Keratinocyte (primary cell): ENCODE results near the gene SYNE4. TPM values are rescaled to one million over a fixed set of nuclear protein-coding genes. Genes with fewer than 3 reads are reported as not detected.

Experiments used
- DNase-seq: peaks from one replicate; pipeline ENCODE4 v3.0.0-alpha.2; 2011; ENCODE audit warnings: low read depth, missing footprints, low spot score
- FAIRE-seq: peaks from 2 replicates; lab custom pipeline; 2011; peaks lifted over from hg19 to GRCh38; lab: Jason Lieb, UNC
- H2AFZ ChIP-seq: 2 replicates; pipeline ENCODE4 v1.6.0; 2012; ENCODE audit warnings: low read length, control low read depth, inconsistent platforms; ENCODE audit not compliant: control insufficient read depth
- H3K27ac ChIP-seq: 2 replicates; pipeline ENCODE4 v1.5.1; 2011; ENCODE audit warnings: low read length; ENCODE audit not compliant: control insufficient read depth, insufficient read depth
- H3K27me3 ChIP-seq: 3 replicates; pipeline ENCODE4 v1.6.0; 2011; ENCODE audit warnings: low read length; ENCODE audit not compliant: control insufficient read depth, insufficient read depth; ENCODE audit errors: extremely low read depth
- H3K36me3 ChIP-seq, 2 experiments: 2 replicates in 1 of 2; 3 replicates in 1 of 2; pipeline ENCODE4 v1.5.1; 2011; ENCODE audit warnings: low read length in 2 of 2, mild to moderate bottlenecking in 1 of 2; ENCODE audit not compliant: control insufficient read depth in 2 of 2, insufficient read depth in 2 of 2; ENCODE audit errors: extremely low read depth in 1 of 2
- H3K4me1 ChIP-seq: 3 replicates; pipeline ENCODE4 v1.5.1; 2011; ENCODE audit warnings: low read length; ENCODE audit not compliant: control insufficient read depth, insufficient read depth; ENCODE audit errors: extremely low read depth
- H3K4me2 ChIP-seq: 3 replicates; pipeline ENCODE4 v1.6.0; 2011; ENCODE audit warnings: low read depth, low read length; ENCODE audit not compliant: control insufficient read depth, insufficient read depth; ENCODE audit errors: extremely low read depth
- H3K4me3 ChIP-seq, 3 experiments: fragments of 200-600 bp in 1 of 3; sonication (generic) in 1 of 3; 2 replicates in 2 of 3; 3 replicates in 1 of 3; pipeline ENCODE4 v1.5.1; 2011 to 2016; ENCODE audit warnings: low read length in 3 of 3, mild to moderate bottlenecking in 3 of 3, control low read depth in 2 of 3, inconsistent platforms in 1 of 3, low read depth in 1 of 3, mixed read lengths in 1 of 3, mixed run types in 1 of 3, moderate library complexity in 1 of 3; ENCODE audit not compliant: control insufficient read depth in 2 of 3, insufficient read depth in 2 of 3; ENCODE audit errors: extremely low read depth in 1 of 3
- H3K79me2 ChIP-seq: 2 replicates; pipeline ENCODE4 v1.6.0; 2012; ENCODE audit warnings: low read length; ENCODE audit not compliant: control insufficient read depth, insufficient read depth
- H3K9ac ChIP-seq: 3 replicates; pipeline ENCODE4 v1.6.0; 2011; ENCODE audit warnings: low read length; ENCODE audit not compliant: control insufficient read depth, insufficient read depth; ENCODE audit errors: extremely low read depth
- H3K9me1 ChIP-seq: 3 replicates; pipeline ENCODE4 v1.6.0; 2011; ENCODE audit warnings: low read length; ENCODE audit not compliant: control insufficient read depth, insufficient read depth; ENCODE audit errors: extremely low read depth
- H3K9me3 ChIP-seq: 2 replicates; pipeline ENCODE4 v1.5.1; 2012; ENCODE audit warnings: low read depth, low read length; ENCODE audit not compliant: control insufficient read depth
- H4K20me1 ChIP-seq: 3 replicates; pipeline ENCODE4 v1.6.0; 2011; ENCODE audit warnings: low read length; ENCODE audit not compliant: control insufficient read depth, insufficient read depth; ENCODE audit errors: extremely low read depth
- CTCF ChIP-seq, 3 experiments: IDR thresholded peaks in 1 of 3; conservative IDR thresholded peaks in 1 of 3; optimal IDR thresholded peaks in 1 of 3; 2 replicates in 2 of 3; 3 replicates in 1 of 3; pipeline versions ENCODE3 to v1.5.1; 2011; ENCODE audit warnings: low read length in 3 of 3, mild to moderate bottlenecking in 3 of 3, moderate library complexity in 2 of 3, control low read depth in 1 of 3, inconsistent platforms in 1 of 3; ENCODE audit not compliant: insufficient read depth in 2 of 3; ENCODE audit errors: extremely low read depth in 1 of 3
- EZH2 ChIP-seq: IDR thresholded peaks from one replicate; pipeline ENCODE4 v1.6.1; 2012; ENCODE audit warnings: inconsistent platforms, mild to moderate bottlenecking, low read length, moderate library complexity
- dilution Hi-C: fragments of 300-500 bp; cut with MboI; formaldehyde crosslinking; loops from one replicate; pipeline ENCODE4 v1.7.0; 2020; ENCODE audit warnings: low sequenced_read_pairs; ENCODE audit not compliant: extremely low pct_ligation_motif_present
- polyA plus RNA-seq, 5 experiments: library from polyadenylated mRNA; depleted of rRNA in 3 of 5; stranded (reverse) in 3 of 5; stranded (forward) in 1 of 5; unstranded in 1 of 5; fragments of >200 nt; gene quantifications; 1 replicate in 1 of 5; 2 replicates in 3 of 5; 3 replicates in 1 of 5; pipeline versions ENCODE4 v1.2.1 to v1.2.3, GENCODE V29; 2011 to 2012; ENCODE audit warnings: missing spikeins in 2 of 5, low read depth in 1 of 5, low replicate concordance in 1 of 5

SYNE4 gene
- polyA plus RNA-seq, 1 donor (not counting 4 experiments of a cell fraction or from before 2014, with no cell fraction given) = 0.28 TPM

- Histone ChIP-seq H3K9me3 (no peaks in the 10 kb centered on the region), H3K4me2 (no peak overlapping the region), H3K9me1 (no peaks in the 10 kb centered on the region), H4K20me1 (no peaks in the 10 kb centered on the region), H3K79me2 (no peaks in the 10 kb centered on the region), H2AFZ (no peak overlapping the region), H3K27ac (no peak overlapping the region), H3K4me3 (no peak overlapping the region), H3K27me3 (no peaks in the 10 kb centered on the region), H3K9ac (no peak overlapping the region), H3K4me1 (no peaks in the 10 kb centered on the region), H3K36me3 (peaks cover 1 to 10% of the 10 kb centered on the region in 2 experiments)
- DNase-seq (no peak), FAIRE-seq (no peak)
- dilution Hi-C loops = no loop called here
- TF ChIP-seq CTCF (optimal IDR thresholded peaks at IDR 0.05 in 1 of 3, IDR thresholded peaks at IDR 0.05 in 1 of 3, conservative IDR thresholded peaks at IDR 0.05 in 1 of 3; ENCODE audit: extremely low read depth in 1 of 3, insufficient read depth in 2 of 3, low read length in 3 of 3) (no peak), EZH2 (no peak)
These were observed 14.8 kb upstream of the SYNE4 start for GRCh38 chr19:36023432-36023831.

GRCh38 chr19:36019061-36019670 lies 10.6 kb upstream of the SYNE4 start:
- TF ChIP-seq CTCF (optimal IDR thresholded peaks at IDR 0.05 in 1 of 3, IDR thresholded peaks at IDR 0.05 in 1 of 3, conservative IDR thresholded peaks at IDR 0.05 in 1 of 3; ENCODE audit: extremely low read depth in 1 of 3, insufficient read depth in 2 of 3, low read length in 3 of 3) (no peak), EZH2 (no peak)
- Histone ChIP-seq H4K20me1 (no peaks in the 10 kb centered on the region), H3K4me1 (peaks cover 8% of the 10 kb centered on the region), H2AFZ (no peak overlapping the region), H3K79me2 (peaks cover 2% of the 10 kb centered on the region), H3K4me2 (no peak overlapping the region), H3K36me3 (peaks cover 0 to 7% of the 10 kb centered on the region in 2 experiments), H3K27me3 (no peaks in the 10 kb centered on the region), H3K9ac (no peak overlapping the region), H3K9me1 (no peaks in the 10 kb centered on the region), H3K4me3 (no peak overlapping the region), H3K9me3 (no peaks in the 10 kb centered on the region), H3K27ac (no peak overlapping the region)
- no peak for FAIRE-seq
- DNase-seq = no peak
- dilution Hi-C loops = no loop called here
